IPS-NIHi7 (cell line): ENCODE measurements around the gene RBM10.

ENCODE experiments used
- DNase-seq: peaks from one replicate; pipeline ENCODE4 v3.0.0; 2012; ENCODE audit warnings: mixed read lengths; ENCODE audit errors: extremely low spot score

RBM10 gene

GRCh38 chrX:47148946-47149345, 3.9 kb downstream of the RBM10 start:
- DNase-seq = no peak

DNA sequence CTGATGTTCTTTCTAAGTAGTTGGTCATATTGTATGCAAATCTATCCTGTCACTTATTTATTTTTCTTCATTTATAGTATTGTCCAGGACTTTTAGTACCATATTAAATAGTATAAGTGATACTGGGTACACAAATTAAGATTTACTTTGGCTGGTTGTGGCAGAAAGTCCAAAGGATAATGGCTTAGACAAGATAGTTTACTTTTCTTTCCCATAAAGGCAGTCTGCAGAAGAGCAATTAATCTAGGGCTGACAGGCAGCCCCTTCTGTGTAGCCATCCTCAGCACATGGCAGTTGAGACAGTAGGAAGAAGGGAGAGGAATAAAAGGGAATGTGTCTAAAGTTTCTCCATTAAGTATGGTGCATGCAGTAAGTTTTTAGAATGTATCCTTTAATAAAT, 6.4 kb downstream of the RBM10 start:
- no peak for DNase-seq

GRCh38 chrX:47156611-47157520, 11.8 kb downstream of the RBM10 start:
- no peak for DNase-seq

DNA sequence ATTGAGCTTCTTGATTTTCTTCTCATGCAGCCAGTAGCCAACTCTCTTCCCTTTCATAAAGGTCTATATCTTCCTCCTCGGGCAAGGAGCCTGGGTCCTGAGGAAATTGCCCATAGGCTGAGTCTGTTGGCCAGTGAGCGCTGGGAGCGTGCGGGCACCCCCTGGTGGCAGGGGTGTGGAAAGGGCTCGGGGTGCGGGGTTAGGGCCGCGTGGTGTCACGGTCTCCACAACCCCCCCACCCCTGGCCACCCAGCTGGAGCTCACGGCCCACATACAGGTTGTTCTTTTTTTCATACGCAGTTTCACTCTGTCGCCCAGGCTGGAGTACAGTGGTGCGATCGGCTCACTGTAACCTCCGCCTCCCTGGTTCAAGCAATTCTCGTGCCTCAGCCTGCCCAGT, 13.1 kb downstream of the RBM10 start:
- peak; percentile 58 for DNase-seq

DNA sequence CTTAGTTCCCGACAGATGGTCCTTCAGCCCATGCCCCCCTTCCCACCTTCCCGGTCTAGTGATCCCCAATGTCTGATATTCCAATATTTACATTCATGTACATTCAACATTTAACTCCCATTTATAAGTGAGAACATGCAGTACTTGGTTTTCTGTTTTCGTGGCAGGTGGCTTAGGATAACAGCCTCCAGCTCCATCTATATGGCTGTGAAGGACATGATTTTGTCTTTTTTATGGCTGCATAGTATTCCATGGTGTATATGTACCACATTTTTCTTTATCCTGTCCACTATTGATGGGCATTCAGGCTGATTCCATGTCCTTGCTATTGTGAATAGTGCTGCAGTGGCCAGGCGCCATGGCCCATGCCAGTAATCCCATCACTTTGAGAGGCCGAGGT, 13.8 kb downstream of the RBM10 start:
- DNase-seq = no peak

GRCh38 chrX:47160781-47161180, 15.8 kb downstream of the RBM10 start:
- DNase-seq = no peak

GRCh38 chrX:47162927-47163583, 18.0 kb downstream of the RBM10 start:
- DNase-seq = no peak

- no peak for DNase-seq
Observed at GRCh38 chrX:47164420-47164819, 19.4 kb downstream of the RBM10 start.

- no peak for DNase-seq
Observed at GRCh38 chrX:47166126-47166525, 21.1 kb downstream of the RBM10 start.

DNA sequence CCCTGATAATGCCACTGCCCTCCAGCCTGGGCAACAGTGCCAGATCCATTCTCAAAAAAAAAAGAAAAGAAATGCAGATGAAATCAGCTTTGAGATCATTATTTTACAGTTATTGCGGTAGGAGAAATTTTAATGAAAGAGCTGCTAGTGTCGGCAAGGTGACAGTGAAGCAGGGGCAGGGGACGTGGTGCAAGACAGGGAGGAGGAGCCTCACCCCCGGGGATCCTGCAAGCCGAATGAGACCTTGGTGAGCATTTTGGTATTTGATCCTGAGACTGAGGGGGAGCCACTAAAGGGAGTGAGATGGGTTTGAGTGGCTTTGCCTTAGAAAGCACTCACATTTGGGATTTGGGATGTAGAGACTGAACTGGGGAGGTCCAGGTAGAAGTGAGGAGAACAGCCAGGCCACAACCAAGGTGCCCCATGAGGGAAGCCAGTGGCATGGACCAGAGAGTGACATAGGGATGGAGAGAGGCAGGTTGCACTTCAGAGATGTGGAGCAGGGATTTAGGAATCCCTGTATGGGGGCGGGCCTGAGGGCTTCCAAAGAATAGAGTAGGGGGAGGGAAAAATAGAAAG, 23.6 kb downstream of the RBM10 start:
- DNase-seq = peak; percentile 4

GRCh38 chrX:47169273-47169672, 24.3 kb downstream of the RBM10 start:
- DNase-seq = no peak

GRCh38 chrX:47169726-47170515, 24.9 kb downstream of the RBM10 start:
- peak; percentile 6 for DNase-seq

DNA sequence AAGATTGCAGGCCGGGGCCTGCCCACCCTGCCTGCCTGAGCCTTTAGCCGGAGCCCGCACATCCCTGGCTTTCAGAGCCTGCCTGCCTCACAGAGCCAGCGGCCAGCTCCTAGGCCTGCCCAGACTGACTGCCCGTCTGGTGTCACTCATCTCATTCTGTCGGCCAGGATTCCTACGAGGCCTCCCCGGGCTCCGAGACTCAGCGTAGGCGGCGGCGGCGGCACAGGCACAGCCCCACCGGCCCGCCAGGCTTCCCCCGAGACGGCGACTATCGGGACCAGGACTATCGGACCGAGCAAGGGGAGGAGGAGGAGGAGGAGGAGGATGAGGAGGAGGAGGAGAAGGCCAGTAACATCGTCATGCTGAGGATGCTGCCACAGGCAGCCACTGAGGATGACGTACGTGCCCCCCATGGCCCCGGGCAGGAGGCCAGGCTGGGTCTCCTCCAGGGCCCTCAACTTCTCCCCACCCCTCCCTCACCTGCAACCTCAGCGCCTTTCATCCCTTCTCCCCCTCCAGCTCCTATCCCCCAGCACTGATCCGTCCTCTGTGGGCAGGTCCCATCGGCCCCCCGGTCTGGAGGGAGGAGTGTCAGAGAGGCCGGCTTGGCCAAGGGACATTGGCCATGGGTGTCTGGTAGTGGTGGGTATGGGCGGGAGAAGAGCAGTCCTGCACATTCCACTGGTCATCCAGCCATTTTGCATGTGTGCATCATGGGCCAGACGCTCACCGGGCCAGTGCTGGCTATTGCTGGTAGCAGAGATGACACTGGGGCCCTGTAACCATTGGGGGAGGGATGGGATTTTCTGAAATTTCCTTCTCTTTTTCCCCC, 26.1 kb downstream of the RBM10 start:
- DNase-seq = peak; percentile 4

- peak; percentile 4 for DNase-seq
Observed at GRCh38 chrX:47171996-47172395, 27.0 kb downstream of the RBM10 start.

DNA sequence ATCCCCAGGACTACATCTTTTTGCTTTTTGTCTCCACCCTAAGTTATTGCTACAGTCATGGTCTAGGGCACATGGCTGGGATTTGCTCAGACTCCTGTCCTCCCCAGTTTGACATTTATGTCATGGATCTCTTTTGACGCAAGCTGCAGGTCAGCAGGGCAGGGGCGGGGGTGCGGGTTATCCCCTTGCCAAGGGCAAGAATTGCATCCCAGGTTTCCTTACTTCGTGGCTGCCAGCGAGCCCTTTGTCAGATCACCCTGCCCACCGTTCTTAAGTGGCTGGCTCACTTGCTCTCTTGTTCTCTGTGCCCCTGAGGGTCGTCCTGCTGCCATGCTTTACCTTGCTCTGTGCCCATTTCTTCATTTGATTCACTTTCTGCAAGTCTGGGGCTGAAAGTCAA, 27.5 kb downstream of the RBM10 start:
- DNase-seq = no peak

- peak; percentile 4 for DNase-seq
Observed at GRCh38 chrX:47172971-47173792, 28.2 kb downstream of the RBM10 start.

- no peak for DNase-seq
Observed at GRCh38 chrX:47174376-47174775, 29.4 kb downstream of the RBM10 start.

GRCh38 chrX:47174846-47175587, 30.0 kb downstream of the RBM10 start:
- DNase-seq = no peak

GRCh38 chrX:47175588-47175980, 30.6 kb downstream of the RBM10 start:
- no peak for DNase-seq
